ENCODE results near the gene OCSTAMP.

DNA sequence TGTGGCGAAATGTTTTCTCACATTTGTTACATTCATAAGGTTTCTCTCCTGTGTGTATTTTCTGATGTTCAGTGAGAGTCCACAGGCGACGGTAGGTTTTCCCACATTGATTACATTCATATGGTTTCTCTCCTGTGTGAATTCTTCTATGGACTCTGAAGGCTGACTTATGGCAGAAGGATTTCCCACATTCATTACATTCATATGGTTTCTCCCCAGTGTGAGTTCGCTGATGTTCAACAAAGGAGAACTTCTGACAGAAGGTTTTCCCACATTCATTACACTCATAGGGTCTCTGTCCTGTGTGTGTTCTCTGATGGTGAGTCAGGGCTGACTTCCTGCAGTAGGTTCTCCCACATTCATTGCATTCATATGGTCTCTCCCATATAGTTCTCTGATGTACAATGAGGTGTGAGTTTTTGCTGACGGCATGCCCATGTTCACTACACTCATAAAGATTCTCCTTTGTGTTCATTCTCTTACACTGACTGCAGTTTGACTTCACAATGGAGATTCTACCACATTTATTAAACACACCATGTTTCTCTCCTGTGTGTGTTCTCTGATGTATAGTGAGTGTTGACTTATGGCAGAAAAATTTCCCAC, 49.0 kb downstream of the OCSTAMP start:
- TF ChIP-seq, protein P1, sequence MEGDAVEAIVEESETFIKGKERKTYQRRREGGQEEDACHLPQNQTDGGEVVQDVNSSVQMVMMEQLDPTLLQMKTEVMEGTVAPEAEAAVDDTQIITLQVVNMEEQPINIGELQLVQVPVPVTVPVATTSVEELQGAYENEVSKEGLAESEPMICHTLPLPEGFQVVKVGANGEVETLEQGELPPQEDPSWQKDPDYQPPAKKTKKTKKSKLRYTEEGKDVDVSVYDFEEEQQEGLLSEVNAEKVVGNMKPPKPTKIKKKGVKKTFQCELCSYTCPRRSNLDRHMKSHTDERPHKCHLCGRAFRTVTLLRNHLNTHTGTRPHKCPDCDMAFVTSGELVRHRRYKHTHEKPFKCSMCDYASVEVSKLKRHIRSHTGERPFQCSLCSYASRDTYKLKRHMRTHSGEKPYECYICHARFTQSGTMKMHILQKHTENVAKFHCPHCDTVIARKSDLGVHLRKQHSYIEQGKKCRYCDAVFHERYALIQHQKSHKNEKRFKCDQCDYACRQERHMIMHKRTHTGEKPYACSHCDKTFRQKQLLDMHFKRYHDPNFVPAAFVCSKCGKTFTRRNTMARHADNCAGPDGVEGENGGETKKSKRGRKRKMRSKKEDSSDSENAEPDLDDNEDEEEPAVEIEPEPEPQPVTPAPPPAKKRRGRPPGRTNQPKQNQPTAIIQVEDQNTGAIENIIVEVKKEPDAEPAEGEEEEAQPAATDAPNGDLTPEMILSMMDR (conservative IDR thresholded peaks at IDR 0.05) = no peak
- TF ChIP-seq ZFX (IDR thresholded peaks at IDR 0.05) = no peak
